Hindlimb muscle (tissue), 1 donor: ENCODE data around the gene LAIR2. TPM values are rescaled to one million over a fixed set of nuclear protein-coding genes. Genes with fewer than 3 reads are reported as not detected.
"Not testable (repeated sequence)": the region's sequence is repeated elsewhere in the genome, so short reads cannot be mapped to it uniquely, and the experiment has no call there.

ENCODE experiments used
- DNase-seq: peaks from one replicate; pipeline ENCODE4 v3.0.0-alpha.2; 2013
- polyA plus RNA-seq: library from polyadenylated mRNA; unstranded; fragments of 120-200 nt; gene quantifications from one replicate; pipeline ENCODE4 v1.2.1, GENCODE V29; 2013; ENCODE audit not compliant: insufficient read length

LAIR2 gene
- polyA plus RNA-seq, 1 donor = not detected

GRCh38 chr19:54464630-54465425 lies 37.8 kb upstream of the LAIR2 start:
- peak; percentile 76 for DNase-seq

DNA sequence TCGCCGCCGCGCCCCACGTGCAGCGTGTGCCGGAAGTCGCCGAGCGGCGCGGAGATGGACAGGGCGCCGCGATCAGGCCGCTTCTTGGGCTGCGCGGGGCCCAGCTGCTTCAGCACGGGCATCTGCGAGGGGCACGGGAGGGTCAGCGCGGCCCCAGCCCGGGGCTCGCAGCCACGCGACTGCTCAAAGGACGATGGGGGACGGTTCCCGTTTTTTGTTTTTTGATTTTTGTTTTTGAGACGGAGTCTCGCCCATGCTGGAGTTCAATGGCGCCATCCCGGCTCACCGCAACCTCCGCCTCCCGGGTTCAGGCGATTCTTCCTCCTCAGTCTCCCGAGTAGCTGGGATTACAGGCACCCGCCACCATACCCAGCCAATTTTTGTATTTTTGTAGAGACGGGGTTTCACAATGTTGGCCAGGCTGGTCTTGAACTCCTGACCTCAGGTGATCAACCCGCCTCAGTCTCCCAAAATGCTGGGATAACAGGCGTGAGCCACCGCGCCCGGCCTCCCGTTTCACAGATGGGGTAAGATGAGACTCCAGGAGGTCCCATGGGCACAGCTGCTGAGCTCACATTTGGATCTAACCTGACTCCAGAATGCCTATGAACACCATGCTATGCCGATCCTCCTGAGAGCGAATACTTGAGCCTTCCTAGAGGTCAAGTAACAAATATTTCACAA lies 37.1 kb upstream of the LAIR2 start:
- no peak for DNase-seq

GRCh38 chr19:54466110-54466480 lies 36.5 kb upstream of the LAIR2 start:
- not testable (repeated sequence) for DNase-seq

DNA sequence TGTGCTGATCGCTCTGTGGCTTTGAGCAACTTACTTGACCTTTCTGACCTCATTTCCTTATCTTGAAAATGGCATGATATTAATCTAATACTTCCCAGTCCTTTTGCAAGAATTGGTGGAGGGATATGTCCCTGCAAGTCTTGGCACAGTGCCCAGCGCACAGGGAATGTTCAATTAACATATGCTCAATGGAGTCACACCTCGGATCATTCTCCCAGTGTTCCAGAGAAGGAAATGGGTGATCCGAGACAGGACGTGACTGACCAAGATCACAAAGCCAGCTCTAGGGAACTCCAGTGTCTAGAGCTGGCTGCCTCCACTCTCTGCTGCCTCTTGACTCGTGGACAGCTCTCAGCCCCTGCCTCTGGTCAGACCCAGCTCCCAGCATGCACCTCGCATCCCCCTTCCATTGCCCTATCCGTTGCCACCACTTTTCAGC lies 33.1 kb upstream of the LAIR2 start:
- no peak for DNase-seq

DNA sequence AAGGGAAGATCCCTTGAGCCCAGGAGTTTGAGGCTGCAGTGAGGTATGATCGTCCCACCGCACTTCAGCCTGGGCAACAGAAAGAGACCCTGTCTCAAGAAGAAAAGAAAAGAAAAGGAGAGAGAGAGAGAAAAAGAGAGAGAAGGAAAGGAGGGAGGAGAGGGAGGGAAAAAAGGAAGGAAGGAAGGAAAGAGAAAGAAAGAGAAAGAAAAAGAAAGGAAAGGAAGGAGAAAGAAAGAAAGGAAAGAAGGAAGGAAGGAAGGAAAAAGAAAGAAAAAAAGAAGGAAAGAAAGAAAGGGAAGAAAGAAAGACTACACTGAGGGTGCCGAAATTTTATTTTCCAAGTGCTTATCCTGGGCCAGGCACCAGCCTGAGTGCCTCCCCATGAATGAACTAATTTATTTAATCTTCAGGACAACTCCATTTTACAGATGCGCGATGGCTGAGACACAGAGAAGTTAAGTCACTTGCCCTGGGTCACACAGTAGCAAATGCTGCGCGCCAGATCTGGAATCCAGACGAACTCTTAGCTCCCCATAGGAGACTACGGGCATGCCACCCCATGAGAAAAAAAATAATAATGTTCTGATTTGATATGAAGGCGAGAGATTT lies 32.2 kb upstream of the LAIR2 start:
- DNase-seq = no peak

- DNase-seq = peak; percentile 54
Observed at GRCh38 chr19:54470991-54471782, 31.4 kb upstream of the LAIR2 start.

DNA sequence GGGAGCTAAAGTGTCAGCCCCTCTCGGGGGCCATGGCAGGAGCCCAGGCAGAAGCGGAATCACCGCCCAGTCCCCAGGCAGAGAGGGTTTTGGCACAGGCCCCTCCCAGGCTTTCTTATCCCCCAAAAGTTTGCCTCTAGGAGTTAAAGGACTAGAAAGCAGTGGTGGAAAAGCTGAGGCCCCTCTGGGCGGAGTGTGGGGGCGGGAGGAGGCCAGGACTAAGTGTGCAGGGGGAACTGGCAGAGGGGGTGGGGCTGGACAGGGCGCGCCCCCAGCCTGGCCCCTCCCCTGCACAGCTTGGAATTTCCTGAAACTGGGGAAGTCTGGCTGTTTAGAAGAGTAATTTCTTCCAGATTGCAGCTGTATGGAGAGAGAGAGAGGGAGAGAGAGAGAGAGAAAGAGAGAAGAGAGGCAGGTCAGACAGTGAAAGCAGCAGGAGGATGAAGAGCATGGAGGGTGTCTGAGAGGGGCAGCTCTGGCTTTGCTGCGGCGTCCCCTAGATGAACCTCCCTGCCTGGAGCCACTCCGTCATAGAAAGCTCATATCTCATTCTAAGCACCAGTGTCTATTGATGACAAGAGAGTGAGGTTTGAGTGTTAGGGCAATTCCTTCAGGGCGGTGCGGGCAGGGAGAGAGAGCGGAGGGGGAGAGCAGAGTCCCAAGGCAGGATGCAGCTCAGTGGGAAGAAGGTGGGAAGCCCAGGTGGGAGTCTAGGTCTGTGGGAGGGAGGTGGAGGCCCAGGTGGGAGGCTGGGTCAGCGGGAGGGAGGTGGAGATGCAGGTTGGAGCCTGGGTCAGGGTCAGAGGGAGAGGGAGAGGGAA lies 29.4 kb upstream of the LAIR2 start, which contains the start of gene CDC42EP5:
Gene CDC42EP5 (minus strand): TSS at position 226 of the 821 bp plus-strand sequence. CDS start 7,749 bp downstream, outside the sequence.
- peak; percentile 93 for DNase-seq

- no peak for DNase-seq
Observed at GRCh38 chr19:54473892-54474372, 28.7 kb upstream of the LAIR2 start.

DNA sequence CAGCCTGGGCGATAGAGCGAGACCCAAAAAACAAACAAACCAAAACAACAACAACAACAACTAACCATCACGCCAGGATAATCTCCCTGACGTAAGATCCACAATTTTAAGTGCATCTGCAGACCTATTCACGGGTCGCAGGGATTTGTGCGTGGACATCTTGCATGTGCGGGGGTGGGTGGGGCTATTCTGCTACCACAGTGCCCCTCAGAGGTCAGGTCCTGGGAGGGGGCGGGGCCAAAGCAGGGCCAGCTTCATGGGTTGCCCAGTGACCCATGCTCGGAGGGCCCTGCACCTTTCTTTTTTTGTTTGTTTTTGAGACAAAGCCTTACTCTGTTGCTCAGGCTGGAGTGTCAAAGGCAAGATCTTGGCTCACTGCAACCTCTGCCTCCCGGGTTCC lies 26.9 kb upstream of the LAIR2 start:
- no peak for DNase-seq

GRCh38 chr19:54477650-54478049 lies 25.0 kb upstream of the LAIR2 start:
- no peak for DNase-seq

DNA sequence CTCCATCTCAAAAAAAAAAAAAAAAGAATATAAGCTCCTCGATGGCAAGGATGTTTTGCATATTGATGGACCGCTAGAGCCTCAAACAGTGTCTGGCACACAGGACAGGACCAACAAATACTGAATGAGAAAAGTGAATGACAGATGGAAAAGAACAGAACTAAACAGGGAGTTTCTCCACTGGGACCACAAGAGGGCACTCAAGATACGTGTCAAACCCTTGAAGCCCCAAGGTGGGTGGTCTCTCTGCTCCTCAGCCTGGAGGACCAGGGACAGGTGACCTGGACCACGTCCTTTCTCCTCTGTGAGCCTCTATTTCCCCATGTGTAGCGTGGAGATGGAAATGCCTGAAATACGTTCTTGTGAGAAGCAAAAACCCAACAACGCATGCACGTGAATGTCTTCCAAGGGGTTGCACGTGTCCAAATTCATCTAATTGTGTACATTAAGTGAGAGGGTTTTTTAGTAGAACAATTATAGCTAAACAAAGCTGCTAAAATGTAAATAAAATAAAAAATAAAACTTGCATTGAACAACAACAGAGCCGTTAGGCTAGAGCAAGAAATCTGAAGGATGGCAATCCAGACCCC lies 23.9 kb upstream of the LAIR2 start:
- no peak for DNase-seq

DNA sequence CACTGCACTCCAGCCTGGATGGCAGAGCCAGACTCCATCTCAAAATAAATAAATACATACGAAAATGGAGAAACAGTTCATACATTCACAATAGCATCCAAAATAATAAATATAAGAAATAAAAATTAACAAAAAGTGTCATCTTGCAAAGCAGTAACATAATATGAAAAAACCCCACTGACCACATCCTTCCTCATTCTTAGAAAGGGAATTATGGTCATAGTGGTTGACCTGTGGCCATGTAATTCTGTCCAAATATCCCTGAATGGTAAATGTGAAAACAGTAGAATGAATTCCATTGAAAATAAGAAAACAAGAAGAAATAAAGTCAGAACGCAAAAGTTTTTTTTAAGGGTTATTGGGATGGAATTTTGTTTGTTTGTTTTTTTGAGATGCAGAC lies 22.6 kb upstream of the LAIR2 start:
- DNase-seq = no peak

GRCh38 chr19:54481326-54481930 lies 21.2 kb upstream of the LAIR2 start:
- DNase-seq = peak; percentile 63

DNA sequence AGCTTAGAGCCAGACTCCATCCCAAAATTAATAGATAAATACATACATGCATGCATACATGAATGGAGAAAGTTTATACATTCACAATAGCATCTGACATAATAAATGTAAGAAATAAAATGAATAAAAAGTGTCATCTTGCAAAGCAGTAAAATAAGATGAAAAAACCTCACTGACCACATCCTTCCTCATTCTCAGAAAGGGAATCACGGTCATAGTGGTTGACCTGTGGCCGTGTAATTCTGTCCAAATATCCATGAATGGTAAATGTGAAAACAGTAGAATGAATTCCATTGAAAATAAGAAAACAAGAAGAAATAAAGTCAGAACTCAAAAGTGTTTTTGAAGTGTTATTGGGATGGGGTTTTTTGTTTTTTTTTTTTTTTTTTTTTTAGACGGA lies 19.7 kb upstream of the LAIR2 start:
- no peak for DNase-seq

- DNase-seq = no peak
Observed at GRCh38 chr19:54484451-54484850, 18.2 kb upstream of the LAIR2 start.

GRCh38 chr19:54485851-54486250 lies 16.8 kb upstream of the LAIR2 start:
- no peak for DNase-seq

DNA sequence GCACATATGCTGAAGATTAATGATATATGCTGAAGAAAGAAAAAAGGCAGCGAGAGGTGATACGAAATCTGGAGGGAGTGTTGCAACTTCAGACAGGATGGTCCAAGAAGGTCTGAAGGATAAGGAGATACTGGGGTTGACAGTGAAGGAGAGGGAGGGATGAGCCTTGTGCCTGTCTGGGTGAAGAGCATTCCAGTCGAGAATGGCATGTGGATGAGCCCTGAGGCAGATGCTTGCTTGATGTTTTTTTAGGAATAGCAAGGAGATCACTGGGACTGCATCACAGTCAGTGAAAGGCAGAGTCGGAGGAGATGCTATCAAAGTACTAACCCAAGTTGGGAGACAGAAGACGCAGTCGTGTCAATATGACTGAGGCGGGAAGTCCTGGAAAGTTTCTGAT lies 13.3 kb upstream of the LAIR2 start:
- DNase-seq = no peak

DNA sequence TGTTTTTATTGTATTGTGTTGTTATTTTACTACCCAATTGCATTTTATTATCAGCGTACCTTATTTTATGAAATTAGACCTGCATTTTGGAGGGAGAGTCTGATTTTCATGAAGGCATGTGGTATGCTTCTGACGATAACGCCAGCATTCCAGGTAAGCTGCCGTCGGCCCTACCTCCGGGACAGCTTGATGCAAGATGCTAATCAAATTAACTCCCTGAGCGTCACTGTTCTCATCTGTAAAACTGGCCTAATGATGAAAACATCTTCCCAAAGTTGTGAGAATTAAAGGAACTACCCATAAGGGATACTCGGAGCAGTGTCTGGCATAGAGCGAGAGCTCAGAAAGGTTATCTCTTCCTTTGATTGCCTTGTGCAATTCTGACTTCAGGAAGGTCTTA lies 12.9 kb upstream of the LAIR2 start:
- DNase-seq = no peak

- DNase-seq = no peak
Observed at GRCh38 chr19:54492568-54492967, 10.1 kb upstream of the LAIR2 start.

DNA sequence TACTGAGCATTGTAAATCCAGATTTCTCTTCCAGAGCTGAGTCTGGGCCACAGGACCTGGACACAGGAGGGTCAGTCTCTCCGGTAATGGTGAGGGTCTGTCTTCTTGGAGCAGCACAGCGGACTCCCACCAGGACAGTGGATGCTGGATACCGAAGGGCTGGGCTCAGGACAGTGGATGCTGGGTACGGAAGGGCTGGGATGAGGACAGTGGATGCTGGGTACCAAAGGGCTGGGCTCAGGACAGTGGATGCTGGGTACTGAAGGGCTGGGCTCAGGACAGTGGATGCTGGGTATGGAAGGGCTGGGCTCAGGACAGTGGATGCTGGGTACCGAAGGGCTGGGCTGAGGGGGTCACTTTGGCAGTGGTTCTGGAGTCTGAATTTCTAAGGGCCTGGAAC lies 9.6 kb upstream of the LAIR2 start:
- not testable (repeated sequence) for DNase-seq
